Skeletal muscle cell (primary cell): ENCODE results near the gene PIK3C2B.

Source experiments
- DNase-seq: peaks from one replicate; pipeline ENCODE4 v3.0.0-alpha.2; 2010; ENCODE audit warnings: low read depth
- H3K4me3 ChIP-seq: 2 replicates; pipeline ENCODE4 v1.5.1; 2011; ENCODE audit warnings: low read depth, mild to moderate bottlenecking, control low read depth, low read length, moderate library complexity

PIK3C2B gene

DNA sequence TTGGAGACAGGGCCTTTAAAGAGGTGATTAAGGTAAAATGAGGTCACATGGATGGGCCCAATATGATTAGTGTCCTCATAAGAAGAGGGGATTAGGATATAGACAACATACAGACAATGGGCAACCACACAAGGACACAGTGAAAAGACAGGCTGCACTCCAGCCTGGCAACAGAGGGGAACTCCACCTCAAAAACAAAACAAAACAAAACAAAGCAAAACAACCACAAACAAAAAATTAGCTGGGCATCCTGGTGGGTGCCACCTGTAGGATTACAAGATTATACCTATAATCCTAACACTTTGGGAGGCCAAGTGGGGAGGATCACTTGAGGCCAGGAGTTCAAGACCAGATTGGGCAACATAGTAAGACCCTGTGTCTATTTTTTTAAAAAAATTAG, 16.8 kb upstream of the PIK3C2B start:
- no peak for DNase-seq
- no peak overlapping the region for H3K4me3 ChIP-seq

DNA sequence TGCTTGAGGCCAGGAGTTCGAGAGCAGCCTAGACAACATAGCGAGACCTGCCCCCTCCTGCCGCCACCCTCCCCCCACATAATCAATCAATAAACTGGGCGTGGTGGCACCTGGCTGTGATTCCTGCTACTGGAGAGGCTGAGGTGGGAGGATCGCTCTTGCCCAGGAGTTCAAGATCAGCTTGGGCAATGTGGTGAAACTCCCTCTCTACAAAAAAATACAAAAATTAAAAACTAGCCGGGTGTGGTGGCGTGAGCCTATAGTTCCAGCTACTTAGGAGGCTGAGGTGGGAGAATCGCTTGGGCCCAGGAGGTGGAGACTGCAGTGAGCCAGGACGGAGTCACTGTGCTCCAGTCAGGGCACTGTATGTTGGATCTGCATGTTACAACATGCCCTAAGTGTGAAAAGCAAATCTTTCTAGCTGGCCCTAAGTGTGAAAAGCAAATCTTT, 14.6 kb upstream of the PIK3C2B start:
- H3K4me3 ChIP-seq, result no peak overlapping the region
- DNase-seq, result no peak

DNA sequence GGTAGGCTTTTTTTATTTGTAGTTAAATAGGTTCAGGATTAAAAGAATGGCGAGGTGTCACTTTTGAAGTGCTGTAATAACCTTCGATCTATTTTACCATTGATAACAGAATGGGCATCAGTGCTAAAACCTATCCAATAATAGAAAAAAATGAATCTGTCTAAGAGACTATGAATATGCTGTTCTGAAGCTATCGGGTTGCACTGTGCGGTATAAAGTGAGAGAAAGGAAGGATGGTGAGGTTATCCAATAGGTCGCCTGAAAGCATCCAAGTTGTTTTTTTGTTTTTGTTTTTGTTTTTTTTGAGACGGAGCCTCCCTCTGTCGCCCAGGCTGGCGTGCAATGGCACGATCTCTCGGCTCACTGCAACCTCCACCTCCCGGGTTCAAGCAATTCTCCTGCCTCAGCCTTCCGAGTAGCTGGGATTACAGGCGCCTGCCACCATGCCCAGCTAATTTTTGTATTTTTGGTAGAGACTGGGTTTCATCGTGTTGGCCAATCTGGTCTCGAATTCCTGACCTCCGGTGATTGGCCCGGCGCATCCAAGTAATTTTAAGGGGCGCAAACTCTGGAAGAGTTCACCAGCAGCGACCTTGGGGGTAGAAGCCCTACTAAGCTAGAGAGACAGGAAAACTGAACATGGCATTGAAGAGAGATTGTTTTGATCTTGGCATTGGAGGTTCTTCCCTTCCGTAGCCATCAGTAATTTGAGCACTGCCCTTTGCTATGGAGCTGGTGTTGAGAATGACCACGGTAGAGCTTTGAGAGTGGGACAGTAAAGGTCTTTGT, 12.9 kb upstream of the PIK3C2B start:
- no peak for DNase-seq
- H3K4me3 ChIP-seq, result peak overlapping the region; percentile 52

DNA sequence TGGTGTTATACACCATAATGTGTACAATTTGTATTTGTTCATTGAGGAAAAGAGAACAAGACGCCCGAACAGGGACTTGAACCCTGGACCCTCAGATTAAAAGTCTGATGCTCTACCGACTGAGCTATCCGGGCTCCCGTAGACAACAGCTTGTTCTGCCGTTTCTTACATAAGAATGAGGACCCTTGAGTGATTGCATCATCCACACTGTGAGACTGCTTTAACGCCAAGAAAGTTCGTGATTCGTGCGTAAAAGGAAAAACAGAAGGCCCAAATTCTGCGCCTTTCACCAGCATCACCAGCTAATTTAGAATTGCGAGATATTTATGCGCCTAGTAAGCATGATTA, 12.3 kb upstream of the PIK3C2B start:
- peak; percentile 64 for DNase-seq
- H3K4me3 ChIP-seq, result peak overlapping the region; percentile 52

DNA sequence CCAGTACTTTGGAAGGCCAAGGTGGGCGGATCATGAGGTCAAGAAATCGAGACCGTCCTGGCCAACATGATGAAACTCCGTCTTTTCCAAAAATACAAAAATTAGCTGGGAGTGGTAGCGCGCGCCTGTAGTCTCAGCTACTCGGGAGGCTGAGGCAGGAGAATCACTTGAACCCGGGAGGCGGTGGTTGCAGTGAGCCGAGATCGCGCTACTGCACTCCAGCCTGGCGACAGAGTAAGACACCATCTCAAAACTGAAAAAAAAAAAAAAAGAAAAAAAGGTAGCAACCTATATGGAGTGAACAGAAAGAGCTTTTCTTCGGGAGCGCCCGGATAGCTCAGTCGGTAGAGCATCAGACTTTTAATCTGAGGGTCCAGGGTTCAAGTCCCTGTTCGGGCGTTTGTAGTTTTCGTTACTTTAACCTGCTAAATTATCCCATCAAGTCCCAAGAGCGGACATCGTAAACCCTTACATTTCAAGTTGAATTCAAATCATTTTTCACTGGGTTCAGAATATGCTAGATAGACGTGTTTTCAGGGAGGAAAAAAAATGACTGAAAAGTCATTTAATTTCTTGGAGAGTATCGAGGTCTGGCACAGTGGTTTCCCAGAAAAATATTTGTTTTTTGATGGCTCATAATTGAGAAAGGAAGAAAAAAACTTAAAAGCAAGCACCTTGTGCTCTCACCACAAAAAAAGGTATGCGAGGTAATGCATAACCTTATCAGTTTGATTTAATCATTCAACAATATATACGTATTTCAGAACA, 11.8 kb upstream of the PIK3C2B start:
- peak overlapping the region; percentile 52 for H3K4me3 ChIP-seq
- DNase-seq, result peak; percentile 81

DNA sequence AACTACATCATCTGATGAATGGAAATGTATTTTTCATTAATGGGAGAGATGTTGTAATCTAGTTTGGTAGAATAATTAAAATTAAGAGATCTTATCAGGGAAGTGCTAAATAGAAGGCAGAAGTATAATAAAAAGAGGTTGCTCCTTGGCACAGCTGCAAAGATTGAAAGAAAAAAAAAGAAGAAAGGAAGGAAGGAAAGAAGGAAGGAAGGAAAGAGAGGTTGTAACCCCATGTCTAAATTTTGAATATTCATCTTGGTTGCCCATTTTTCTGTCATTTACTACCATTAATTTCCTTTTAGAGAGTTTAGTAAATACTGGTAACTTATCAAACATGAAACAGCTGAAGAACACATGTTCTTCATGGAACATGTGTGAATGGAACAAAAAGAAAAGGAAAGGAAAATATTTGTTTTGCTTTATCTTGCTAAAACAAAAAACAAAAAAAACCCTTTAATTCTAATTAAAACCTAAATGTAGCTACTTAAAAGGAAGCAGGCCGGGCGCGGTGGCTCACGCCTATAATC, 11.1 kb upstream of the PIK3C2B start:
- H3K4me3 ChIP-seq, result peak overlapping the region; percentile 52
- no peak for DNase-seq

DNA sequence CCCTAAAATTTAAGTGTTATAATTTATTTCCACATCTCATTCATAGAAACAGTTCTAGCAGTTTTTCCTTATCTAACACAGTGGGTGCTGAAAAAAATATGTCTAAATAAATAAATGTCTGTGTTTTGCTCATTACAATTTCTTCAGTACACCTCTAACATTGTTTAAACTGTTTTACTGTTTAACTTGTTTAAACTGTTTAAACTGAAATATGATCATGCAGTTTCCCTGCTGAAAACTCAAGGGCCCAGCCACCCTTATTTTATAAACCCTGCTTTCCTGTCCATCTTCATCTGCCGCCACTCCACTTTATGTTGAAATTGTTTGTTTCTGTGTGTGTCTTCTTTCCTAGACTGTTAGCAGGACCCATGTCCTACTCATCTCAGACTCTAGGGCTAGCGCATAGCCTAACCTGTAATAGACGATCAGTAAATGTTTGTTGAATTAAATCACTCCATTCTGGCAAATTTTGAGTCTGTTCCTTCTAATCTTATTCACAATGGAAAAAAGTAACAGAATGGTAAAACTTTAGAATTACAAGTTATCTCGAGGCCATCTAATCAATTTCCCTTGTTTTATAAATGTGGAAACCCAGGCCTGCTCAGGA, 9.4 kb upstream of the PIK3C2B start:
- DNase-seq, result no peak

DNA sequence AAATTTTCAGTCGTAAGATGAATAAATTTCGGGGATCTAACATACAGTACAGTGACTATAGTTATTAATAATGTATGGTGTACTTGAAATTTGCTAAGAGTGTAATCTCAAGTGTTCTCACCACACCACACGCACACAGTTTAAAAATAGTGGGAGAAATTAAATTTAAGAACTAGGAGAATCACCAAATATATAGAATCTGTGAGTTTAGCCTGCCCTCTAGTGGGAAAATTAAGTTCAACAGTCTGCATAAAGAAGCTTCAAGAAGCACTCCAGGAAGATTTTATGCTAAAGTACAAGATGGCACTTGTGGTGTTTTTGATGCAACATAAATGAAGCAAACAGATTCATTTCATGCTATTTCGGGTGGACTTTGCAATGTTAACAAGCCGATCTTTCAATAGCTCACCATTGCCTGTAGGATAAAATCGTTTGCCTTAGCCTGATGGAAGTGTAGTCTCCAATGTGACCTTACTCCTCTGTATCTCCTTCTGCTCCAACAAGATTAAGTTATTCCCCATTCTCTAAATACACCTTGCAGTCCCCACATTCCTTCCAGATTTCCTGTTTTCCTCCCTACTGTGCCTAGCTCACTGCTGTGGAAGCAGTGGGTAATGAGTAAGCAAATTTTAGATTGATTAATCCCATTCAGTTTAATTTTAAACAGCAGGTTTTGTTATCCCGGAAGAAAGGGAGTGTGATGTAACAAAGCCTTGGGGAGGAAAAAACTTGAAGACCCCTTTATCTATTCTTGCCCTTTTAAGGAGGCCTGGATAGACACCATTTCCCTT, 8.7 kb upstream of the PIK3C2B start:
- peak; percentile 22 for DNase-seq
- no peak overlapping the region for H3K4me3 ChIP-seq

More for the DNA sequence above, 9.4 kb upstream of the PIK3C2B start:
- H3K4me3 ChIP-seq, result no peak overlapping the region

DNA sequence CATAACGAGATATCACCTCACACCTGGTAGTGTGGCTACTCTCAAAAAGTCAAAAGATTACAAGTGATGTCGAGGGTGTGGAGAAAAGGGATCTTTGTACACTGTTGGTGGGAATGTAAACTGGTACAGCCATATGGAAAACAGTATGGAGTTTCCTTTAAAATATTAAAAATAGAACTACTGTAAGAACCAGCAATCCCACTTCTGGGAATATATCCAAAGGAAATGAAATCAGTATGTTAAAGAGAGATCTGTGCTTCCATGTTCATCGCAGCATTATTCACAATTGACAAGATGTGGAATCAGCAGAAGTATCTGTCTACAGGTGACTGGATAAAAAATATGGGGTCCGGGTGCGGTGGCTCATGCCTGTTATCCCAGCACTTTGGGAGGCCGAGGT, 7.6 kb upstream of the PIK3C2B start:
- H3K4me3 ChIP-seq, result no peak overlapping the region
- no peak for DNase-seq

DNA sequence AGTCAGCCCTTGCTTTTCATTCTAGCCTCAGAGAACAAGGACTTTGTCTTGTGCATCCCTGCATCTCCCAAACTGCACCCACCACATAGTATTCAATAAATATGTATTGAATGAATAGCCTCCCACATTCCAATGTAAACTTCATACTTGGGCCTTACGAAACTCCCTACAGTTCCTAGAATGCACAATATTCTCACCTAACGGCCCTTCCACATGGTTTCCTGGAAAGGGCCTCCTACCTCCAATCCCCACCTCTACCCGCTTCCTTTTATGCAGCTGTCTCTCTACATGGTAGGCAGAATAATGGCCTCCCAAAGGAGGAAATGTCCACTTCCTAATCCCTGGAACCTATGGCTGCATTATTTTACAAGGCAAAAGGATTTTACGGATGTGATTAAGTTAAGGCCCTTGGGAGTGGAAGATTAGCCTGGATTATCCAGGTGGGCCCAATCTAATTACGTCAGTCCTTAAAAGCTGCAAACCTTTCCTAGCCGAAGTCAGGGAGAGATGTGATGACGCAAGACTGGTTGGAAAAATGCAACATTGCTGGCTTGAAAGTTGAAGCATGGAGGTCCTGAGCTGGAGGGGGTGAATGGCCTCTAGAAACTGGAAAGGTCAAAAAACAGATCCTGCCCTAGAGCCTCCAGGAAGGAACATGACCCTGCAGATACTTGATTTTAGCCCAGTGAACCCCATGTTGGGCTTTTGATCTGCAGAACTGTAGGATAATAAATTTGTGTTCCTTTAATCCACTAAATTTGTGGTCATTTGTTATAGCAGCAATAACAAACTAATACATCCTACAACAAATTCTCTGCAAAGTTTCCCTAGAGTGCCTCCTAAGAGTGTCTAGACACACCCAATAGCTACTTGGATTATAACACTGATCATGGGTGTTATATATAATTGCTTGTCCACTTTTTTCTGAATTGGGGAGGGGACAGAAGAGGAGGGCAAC, 5.2 kb upstream of the PIK3C2B start:
- no peak overlapping the region for H3K4me3 ChIP-seq
- DNase-seq, result no peak

DNA sequence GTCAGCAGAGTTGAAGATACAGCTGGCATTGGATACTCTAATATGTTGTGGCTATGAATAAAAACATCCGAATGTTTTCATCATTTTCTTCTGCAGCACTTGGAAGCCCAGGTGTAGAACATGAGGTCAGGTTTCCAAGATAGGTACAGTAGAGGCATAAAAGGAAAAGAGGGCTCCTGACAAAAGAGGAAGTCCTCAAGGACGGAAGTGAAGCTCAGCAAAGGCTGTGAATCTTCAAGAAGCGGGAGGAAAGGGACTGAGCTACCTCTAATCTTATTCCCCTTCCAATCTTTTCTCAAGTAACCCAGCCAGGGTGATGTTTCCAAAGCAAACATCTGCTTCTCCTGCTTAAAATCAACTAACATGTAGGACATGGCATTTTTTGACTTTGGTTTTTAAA, 4.4 kb upstream of the PIK3C2B start:
- no peak overlapping the region for H3K4me3 ChIP-seq
- DNase-seq, result no peak

DNA sequence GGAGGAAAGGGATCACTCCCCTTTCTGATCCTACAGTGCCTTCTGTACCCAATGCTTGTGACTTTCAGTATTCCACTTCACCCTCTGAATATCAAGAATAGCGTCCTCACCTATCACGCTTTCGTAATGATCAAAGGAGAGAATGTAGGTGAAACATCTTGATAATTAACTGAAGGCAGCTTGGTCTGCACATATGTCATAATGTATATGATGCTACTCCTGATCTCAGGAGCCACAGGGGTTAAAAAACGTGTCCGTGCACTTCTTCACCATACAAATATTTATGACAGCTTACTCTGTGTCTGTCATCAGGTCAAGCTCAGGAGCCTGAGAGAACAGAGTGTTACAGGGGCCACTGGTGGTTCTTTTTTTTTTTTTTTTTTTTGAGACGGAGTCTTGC, 1.2 kb upstream of the PIK3C2B start:
- H3K4me3 ChIP-seq, result no peak overlapping the region
- no peak for DNase-seq

DNA sequence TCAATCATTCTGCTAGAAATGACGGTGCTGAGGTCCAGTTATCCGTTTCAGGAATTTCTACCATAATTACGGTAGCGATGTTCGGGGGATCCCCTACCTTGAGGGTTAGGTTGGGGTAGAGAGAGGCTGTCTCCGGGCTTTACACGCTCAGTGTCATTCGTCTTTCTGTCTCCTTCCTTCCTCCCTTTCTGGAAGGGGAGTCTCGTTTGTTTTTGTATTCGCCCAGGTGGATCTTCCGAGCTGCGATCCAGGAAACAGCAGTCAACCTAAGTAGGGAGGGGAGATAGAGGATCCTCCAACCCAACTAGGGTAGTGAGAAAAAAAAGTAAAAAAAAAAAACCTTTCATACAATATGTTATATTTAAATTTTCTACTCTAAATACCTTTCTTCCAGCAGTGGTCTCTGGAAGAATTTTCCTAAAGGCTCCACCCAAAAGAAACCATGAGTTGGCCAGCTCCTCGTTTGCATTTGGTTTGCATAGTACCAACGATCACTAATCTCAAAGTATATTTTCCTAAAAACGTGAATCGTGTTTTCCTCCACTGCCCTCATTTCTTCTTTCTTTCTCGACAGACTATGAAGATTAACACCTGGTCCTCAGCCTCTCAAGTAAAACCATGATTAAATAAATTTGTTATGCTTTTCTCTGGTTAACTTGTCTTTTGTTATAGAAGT, 611 bp upstream of the PIK3C2B start:
- peak overlapping the region; percentile 67 for H3K4me3 ChIP-seq
- no peak for DNase-seq

DNA sequence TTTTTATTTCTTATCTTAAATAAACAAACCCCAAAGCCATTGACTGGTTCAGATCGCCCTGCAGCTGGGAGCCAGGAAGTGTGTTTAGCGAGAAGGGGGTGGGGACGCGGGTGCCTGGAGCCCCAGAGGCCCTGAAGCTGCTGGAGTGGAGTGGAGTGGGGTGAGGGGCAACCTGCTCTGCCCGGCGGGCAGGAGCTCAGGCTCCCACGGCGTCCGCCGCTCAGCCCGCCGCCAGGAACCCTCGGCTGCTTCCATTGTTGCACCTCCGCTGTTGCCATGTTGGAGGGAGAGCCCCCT, 673 bp downstream of the PIK3C2B start:
- peak overlapping the region; percentile 67 for H3K4me3 ChIP-seq
- no peak for DNase-seq

DNA sequence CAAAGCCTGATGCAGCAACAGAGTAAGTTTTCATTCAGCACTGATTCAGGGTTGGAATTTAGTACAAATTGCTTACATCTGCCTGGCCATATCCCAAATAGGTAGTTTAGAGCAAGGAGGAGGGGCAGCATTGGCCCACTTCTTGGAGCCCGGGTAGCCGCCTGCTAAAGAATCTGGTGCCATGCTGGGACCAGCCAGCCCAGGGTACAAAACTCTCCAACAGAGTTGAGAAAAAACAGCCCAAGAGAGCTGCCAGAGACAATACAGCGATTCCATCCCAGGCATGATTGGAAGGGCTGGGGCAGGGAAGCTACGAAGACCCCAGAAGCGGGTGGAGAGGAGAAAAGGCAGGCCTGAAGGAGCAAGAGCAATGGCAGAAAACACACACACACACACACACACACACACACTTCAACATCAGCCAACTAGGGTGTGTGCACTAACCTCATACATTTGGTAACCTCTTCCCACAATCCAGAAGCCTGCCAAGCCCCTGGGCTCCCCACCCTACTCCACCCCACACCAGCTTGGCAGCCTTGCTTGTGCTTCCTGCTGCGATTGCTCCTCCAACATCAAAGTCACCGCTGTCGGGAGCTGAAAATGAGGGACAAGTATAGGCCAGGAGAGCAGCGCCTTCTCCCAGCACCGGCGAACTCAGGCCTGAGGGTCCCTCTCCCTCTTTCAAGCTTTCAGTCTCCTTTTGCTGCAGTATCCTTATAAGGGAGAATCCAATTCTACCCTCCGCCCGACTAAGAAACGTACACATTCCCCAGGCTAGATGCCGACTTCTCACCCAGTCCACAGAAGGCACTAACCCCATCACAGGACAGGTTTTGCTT, 1.2 kb downstream of the PIK3C2B start:
- peak overlapping the region; percentile 67 for H3K4me3 ChIP-seq
- no peak for DNase-seq

DNA sequence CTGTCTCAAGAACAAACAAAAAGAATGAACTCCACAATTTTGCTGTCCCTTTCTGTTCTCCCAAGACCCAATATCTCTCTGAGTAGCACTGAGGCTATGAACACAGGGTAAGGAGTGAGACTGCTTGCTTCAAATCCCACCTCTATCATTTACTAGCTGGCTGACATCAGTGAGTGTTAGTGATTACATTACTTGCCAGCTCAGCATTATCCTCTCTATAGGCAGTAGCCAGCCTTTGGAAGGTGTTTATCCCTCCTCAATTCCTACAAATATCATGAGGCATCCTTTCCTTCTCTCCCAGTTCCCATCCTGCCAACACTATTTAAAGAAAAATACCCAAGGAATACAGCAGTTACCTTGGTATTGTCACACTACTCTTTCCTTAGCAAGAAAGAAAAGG, 3.0 kb downstream of the PIK3C2B start:
- no peak overlapping the region for H3K4me3 ChIP-seq
- no peak for DNase-seq

DNA sequence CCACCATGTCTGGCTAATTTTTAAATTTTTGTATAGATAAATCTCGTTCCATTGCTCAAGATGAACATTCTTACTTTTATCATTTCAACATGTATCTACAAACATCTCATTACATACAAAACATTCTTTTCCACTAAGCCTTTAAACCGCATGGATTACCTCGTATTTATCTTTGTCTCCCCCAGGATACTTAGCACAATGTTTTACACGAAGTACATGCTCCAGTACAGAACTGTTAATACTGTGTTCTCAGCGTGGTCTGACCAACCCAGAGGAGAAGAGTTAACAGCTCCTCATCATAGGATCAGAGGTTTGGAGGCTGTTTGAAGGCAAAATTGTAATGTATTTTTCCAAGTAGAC, 7.4 kb downstream of the PIK3C2B start:
- no peak overlapping the region for H3K4me3 ChIP-seq
- DNase-seq, result no peak
